Motor neuron (in vitro differentiated cells): ENCODE results near the gene SLC6A19. TPM values are rescaled to one million over a fixed set of nuclear protein-coding genes. Genes with fewer than 3 reads are reported as not detected.
"Not testable (repeated sequence)": the region's sequence is repeated elsewhere in the genome, so short reads cannot be mapped to it uniquely, and the experiment has no call there.

Experiments
- ATAC-seq, 8 experiments: fragments of 200-7000 bp; cut with Tn5 transposase; replicated peaks in 6 of 8; 2 replicates each; pipeline ENCODE4 v1.8.0; 2021; ENCODE audit warnings: mild to moderate bottlenecking in 8 of 8, moderate library complexity in 8 of 8
- H3K27ac ChIP-seq, 2 donors: fragments of 250-450 bp; sonication (Bioruptor Pico); 2 replicates each; pipeline ENCODE4 v1.9.0; 2021; ENCODE audit warnings: antibody characterized with exemption in 2 of 2, mild to moderate bottlenecking in 2 of 2, moderate library complexity in 1 of 2
- H3K4me1 ChIP-seq, 2 donors: fragments of 250-450 bp; sonication (Bioruptor Pico); replicated peaks in 1 of 2; 2 replicates each; pipeline ENCODE4 v1.6.1; 2021; ENCODE audit warnings: antibody characterized with exemption in 2 of 2, mild to moderate bottlenecking in 2 of 2, moderate library complexity in 1 of 2
- H3K4me3 ChIP-seq, 5 donors: fragments of 250-450 bp; sonication (Bioruptor Pico); 2 replicates each; pipeline ENCODE4 v1.9.0; 2021; ENCODE audit warnings: antibody characterized with exemption in 5 of 5, mild to moderate bottlenecking in 5 of 5, moderate library complexity in 4 of 5
- WGBS, 10 experiments: fragments of 450-650 bp; shearing (Covaris generic); methylation state at CpG; one replicate each; pipeline ENCODE4 v1.0.0; 2022; 5-methylcytosine and 5-hydroxymethylcytosine counted together
- in situ Hi-C, 9 experiments: fragments of 400-800 bp; cut with MboI; loops; one replicate each; pipeline ENCODE4 v1.15.0; 2021; ENCODE audit warnings: low sequenced_read_pairs in 9 of 9, low pct_unique_long_range_greater_than_20kb in 2 of 9; ENCODE audit not compliant: unreplicated experiment in 9 of 9
- total RNA-seq, 8 experiments: library from RNA; unstranded; fragments of 300-600 nt; gene quantifications; 2 replicates each; pipeline versions ENCODE4 v1.2.3 to v1.2.4, GENCODE V29; 2022

The SLC6A19 gene
- total RNA-seq, 8 experiments from 2014 or later, result 0.04 to 0.24 (median 0.10) TPM; not detected in 3

DNA sequence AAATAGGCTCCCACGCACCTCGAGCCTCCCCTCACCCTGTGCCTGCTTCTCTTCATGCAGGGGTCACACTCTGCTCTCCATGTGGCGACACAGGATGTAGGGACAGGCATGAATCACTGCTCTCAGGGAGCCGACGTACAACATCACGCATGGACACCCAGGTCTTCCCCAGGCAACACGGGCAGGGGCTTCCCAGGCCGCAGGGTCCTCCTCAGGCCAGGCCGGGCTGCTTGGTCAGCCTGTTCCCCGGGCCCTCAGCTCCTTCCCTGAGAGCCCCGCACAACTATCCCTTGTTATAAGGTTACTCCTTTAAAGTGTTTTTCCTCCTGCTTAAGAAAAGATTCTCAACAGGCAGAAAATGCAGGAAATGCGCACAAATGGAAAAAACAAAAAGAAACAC lies 24.8 kb downstream of the SLC6A19 start:
- in situ Hi-C loops, result no loop called here
- 63 to 83% (median 72%) methylated on average over 1 to 12 of the region's 12 CpGs; no CpG with 5 or more reads in 6 of the 10 experiments for WGBS, 10 experiments
- H3K4me3 ChIP-seq, result no peak overlapping the region
- peak in 1 of 8 experiments; percentile 11 for ATAC-seq
- no peak overlapping the region for H3K27ac ChIP-seq
- H3K4me1 ChIP-seq, result peaks cover 5 to 17% of the 10 kb centered on the region in 2 donors

DNA sequence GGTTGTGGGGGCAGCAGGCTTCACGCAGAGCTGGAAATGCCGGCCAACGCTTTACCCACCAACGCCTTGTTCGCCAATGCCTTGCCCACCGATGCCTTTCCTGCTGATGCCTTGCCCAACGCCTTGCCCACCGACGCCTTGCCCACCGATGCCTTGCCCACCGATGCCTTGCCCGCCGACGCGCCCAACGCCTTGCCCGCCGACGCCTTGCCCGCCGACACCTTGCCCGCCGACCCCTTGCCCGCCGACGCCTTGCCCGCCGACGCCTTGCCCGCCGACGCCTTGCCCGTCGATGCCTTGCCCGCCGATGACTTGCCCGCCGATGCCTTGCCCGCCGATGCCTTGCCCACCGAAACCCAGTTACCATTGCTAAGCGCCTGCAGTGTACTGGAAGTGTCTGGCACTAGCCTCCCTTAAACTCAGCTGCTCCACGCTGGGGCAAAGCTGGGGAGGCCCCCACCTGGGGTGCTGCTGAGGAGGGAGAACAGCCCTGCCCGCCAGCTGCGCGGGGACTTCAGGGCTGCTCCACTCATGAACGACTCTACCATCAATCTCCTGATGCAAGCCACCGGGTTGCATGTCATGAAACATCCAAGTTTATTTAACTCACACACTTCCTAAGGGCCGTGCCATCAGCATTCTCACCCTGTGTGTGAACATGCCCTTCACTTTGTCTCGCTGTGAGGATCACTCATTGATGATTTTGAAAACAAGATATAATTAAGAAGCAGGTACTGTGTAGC lies 25.6 kb downstream of the SLC6A19 start:
- WGBS, 10 experiments, result 0 to 95% (median 50%) methylated on average over 1 to 13 of the region's 50 CpGs; no CpG with 5 or more reads in 3 of the 10 experiments
- in situ Hi-C loops, result no loop called here

DNA sequence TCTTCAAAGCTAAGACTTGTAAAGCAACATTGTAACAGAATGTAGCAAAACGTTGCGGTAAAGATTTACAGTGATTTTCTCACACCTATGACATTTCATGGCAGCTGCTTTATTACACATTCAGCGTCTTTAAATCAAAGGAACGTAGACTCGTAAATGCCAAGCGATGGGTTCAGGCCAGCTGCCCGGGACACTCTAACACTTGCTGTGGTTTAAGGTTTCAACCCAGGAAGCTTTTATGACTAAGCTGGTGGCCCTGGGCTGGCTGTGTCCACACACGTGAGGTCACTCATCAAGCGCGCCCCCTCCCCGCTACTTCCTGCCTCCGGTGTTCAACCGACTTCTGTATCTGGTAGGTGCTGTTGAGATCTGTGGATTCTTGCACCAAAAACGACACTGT lies 26.3 kb downstream of the SLC6A19 start:
- in situ Hi-C loops, result no loop called here
- Histone ChIP-seq H3K27ac (no peak overlapping the region), H3K4me3 (no peak overlapping the region), H3K4me1 (peaks cover 11 to 24% of the 10 kb centered on the region in 2 donors)
- ATAC-seq, result peak in 5 of 8 experiments; percentile 31 to 81 (median 58)
- 6 to 81% (median 43%) methylated on average over 1 to 13 of the region's 14 CpGs for WGBS, 10 experiments

More for the DNA sequence above, 25.6 kb downstream of the SLC6A19 start:
- peak in 5 of 8 experiments; percentile 37 to 82 (median 59) for ATAC-seq
- Histone ChIP-seq H3K4me3 (no peak overlapping the region), H3K27ac (no peak overlapping the region), H3K4me1 (peaks cover 11 to 24% of the 10 kb centered on the region in 2 donors)

DNA sequence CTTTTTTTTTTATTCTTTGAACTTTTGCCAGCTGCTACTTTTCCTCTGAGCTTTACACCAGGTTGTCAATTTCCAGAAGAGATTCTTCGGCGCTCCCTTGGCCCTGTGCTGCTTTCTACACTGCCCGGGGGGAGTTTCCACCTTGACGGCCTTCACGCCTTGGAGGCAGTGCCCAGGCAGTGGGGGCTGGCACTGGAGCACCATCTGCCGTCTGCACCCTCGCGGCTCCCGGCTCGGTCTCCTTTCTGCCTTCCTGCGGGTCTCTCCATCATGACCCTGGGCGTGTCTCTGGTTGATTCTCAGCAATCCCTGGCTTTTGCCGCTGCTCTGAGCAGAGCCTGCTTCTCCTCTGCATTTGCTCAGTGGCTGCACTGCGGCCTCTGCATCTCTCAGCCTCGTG lies 26.7 kb downstream of the SLC6A19 start:
- H3K27ac ChIP-seq, result no peak overlapping the region
- no peak overlapping the region for H3K4me3 ChIP-seq
- ATAC-seq, result peak in 1 of 8 experiments; percentile 14
- in situ Hi-C loops, result no loop called here
- 0 to 79% (median 50%) methylated on average over 1 to 9 of the region's 15 CpGs; no CpG with 5 or more reads in 2 of the 10 experiments for WGBS, 10 experiments
- H3K4me1 ChIP-seq, result peaks cover 11 to 24% of the 10 kb centered on the region in 2 donors

DNA sequence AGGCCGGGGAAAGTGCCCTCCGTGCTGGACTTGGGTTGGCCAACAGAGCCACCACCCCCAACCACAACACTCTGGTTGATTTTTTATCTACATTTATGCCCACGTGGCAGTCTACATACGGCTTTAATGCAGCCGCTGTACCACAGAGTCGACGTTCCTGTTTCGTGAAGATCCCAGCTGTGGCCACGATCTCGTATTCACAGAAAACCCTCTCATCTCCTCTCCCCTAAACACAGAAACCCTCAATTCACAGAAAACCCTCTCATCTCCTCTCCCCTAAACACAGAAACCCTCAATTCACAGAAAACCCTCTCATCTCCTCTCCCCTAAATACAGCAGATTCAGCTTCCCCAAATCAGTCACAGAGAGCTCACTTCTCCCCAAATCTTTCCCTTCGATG lies 27.6 kb downstream of the SLC6A19 start:
- H3K4me3 ChIP-seq, in situ Hi-C loops, H3K27ac ChIP-seq, ATAC-seq: not testable (repeated sequence)
- 55 to 100% (median 81%) methylated on average over 1 to 10 of the region's 11 CpGs; no CpG with 5 or more reads in 1 of the 10 experiments for WGBS, 10 experiments
- H3K4me1 ChIP-seq, result peaks cover 11 to 24% of the 10 kb centered on the region in 2 donors

DNA sequence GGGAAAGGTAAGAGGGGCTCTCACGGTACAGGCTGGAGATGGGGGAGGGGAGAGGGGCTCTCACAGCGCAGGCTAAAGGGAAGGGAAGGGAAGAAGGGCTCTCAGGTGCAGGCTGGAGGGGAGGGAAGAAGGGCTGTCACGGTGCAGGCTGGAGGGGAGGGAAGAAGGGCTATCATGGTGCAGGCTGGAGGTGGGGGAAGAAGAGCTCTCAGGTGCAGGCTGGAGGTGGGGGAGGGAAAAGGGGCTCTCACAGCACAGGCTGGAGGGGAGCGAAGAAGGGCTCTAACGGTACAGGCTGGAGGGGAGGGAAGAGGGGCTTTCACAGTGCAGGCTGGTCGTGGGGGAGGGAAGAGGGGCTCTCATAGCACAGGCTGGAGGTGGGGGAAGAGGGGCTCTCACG lies 28.4 kb downstream of the SLC6A19 start:
- in situ Hi-C loops, result no loop called here

DNA sequence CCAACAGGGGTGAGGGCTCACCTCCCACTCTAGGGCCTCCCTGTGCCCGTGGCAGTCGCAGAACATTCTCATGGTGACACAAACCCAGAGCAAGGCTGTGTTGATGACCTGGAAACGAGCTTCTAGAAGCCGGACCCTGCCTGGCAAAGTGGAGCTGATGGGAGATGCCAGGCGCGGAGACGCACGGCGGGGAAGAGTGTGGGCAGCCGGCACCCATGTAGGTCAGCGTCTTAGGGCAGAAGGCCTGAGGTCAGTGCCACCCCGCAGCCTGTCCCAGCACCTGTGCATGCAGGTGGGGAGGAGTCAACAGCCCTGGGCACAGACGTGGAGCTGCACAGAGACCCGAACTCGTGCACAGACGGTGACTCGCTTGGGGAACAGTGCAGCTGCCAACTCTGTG lies 29.2 kb downstream of the SLC6A19 start:
- Histone ChIP-seq H3K27ac (no peak overlapping the region), H3K4me1 (peaks cover 11 to 24% of the 10 kb centered on the region in 2 donors), H3K4me3 (no peak overlapping the region)
- in situ Hi-C loops, result no loop called here
- ATAC-seq, result no peak
- 94% methylated on average over 6 of the region's 17 CpGs; no CpG with 5 or more reads in 9 of the 10 experiments for WGBS, 10 experiments

More for the DNA sequence above, 28.4 kb downstream of the SLC6A19 start:
- WGBS, 10 experiments, result no CpG with 5 or more reads among the region's 7 CpGs
- H3K27ac ChIP-seq, result no peak overlapping the region
- H3K4me1 ChIP-seq, result peaks cover 11 to 24% of the 10 kb centered on the region in 2 donors
- peak in 4 of 8 experiments; percentile 46 to 68 (median 64) for ATAC-seq
- no peak overlapping the region for H3K4me3 ChIP-seq

DNA sequence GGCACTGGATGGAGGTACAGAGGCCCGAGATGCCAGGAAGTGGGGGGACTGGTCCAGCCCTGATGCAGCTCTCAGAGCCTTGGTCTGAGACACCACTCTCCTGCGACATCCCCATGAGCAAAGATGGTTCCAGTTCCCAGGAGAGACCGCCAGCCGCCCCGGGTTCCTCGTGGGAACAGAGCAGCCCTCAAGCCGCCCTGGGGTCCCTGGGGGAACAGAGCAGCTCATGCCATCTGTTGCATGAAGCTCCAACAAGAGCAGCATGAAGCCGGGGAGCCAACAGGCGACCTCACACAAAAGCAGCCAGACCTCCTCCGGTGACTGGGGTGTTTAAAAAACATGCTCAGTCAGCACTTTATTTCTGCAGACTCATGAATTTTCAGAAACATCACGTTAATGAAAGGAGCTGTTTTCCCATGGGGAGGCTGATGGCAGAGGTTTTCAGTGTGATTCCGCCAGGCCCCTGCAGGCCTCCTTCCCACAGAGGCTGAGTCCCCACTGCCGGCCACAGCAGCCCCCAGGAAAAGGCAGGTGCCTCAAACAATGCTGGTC lies 30.0 kb downstream of the SLC6A19 start:
- WGBS, 10 experiments, result 0 to 80% (median 61%) methylated on average over 1 to 6 of the region's 13 CpGs; no CpG with 5 or more reads in 5 of the 10 experiments
- Histone ChIP-seq H3K4me3 (no peak overlapping the region), H3K27ac (no peak overlapping the region), H3K4me1 (peaks cover 11 to 22% of the 10 kb centered on the region in 2 donors)
- in situ Hi-C loops, result no loop called here
- ATAC-seq, result peak in 2 of 8 experiments; percentile 42 to 46

DNA sequence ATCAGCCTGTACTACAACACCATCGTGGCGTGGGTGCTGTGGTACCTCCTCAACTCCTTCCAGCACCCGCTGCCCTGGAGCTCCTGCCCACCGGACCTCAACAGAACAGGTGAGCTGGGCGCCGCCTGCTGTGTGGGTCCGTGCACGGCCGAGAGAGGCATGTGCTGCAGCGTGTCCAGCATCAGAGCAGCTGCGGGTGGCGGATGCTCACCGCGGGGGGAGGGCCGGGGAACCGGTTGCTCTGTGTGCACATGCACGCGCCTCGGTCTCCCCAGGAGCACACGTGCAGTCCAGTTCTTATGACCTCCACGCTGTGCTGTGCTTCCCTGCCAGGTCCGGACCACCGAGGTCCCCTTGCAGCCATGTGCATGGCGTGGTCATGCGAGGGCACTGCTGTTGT lies 31.4 kb downstream of the SLC6A19 start:
- no peak overlapping the region for H3K27ac ChIP-seq
- peaks cover 7 to 14% of the 10 kb centered on the region in 2 donors for H3K4me1 ChIP-seq
- no peak for ATAC-seq
- no peak overlapping the region for H3K4me3 ChIP-seq
- in situ Hi-C loops, result no loop called here
- WGBS, 10 experiments, result 80 to 100% (median 96%) methylated on average over 1 to 5 of the region's 25 CpGs; no CpG with 5 or more reads in 6 of the 10 experiments

DNA sequence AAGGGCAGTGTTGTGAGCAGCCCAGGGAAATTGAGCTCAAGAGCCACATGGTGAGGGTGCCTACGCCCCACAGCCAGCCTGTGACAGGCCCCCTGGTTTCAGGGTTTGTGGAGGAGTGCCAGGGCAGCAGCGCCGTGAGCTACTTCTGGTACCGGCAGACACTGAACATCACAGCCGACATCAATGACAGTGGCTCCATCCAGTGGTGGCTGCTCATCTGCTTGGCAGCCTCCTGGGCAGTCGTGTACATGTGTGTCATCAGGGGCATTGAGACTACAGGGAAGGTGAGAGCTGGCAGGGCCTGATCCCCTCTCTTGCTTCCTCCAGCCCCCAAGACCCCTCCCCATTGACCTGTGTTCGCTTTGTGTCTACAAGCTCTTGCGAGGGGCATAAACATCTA lies 34.0 kb downstream of the SLC6A19 start:
- WGBS, 10 experiments, result 60 to 100% (median 82%) methylated on average over 1 to 3 of the region's 8 CpGs; no CpG with 5 or more reads in 6 of the 10 experiments
- peaks cover 7 to 12% of the 10 kb centered on the region in 2 donors for H3K4me1 ChIP-seq
- in situ Hi-C loops, result no loop called here
- no peak for ATAC-seq
- H3K4me3 ChIP-seq, result no peak overlapping the region
- no peak overlapping the region for H3K27ac ChIP-seq

DNA sequence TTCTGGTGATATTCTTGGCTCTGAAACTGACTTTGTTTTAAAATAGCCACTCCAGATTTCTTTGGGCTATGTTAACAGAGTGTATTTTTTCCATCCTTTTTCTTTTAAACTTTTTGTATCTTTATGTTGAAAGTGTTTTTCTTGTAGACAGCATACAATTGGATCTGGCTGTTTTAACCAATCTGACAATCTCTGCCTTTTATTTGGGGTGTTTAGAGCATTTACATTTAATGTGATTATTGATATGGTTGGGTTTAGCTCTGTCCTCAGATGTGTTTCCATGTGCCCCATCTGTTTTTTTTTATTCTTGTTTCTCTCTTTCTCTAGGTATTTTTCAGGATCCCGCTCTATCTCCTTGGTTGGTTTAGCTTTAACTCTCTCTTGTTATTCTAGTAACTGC lies 34.4 kb downstream of the SLC6A19 start:
- in situ Hi-C loops, result no loop called here
- no peak for ATAC-seq

DNA sequence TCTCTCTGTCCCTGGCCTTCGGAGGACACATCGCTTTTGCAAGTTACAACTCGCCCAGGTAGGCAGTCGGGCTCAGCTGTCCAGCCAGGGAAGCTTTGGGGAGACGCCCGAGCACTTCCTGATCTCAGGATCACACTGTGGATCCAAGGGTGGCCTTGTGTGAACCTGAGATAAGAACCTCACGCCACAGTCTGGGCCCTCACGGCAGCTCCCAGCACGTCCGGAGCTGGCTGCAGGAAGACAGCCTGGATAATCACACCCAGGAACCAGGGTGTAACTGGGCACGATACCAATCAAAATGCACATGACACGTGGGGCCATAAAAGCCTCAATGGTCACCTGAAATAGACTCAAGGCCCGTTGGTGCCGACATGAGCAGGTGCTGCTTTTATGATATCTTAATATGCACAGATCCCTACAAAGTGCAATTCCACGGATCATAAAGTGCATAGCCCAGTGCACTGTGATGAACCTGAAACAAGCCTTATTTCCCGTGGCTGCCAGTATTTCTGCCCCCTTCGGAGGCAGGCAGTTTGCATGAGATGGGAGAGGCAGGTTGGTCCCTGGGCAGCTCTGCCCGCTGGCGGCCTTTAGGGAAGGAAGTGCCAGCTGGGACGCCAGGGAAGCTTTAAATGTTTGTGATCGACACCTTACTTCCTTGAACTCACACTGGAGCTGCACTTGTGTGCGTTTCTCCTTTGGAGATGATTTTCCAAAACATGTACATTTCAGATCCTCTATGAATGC lies 38.3 kb downstream of the SLC6A19 start:
- 8 to 100% (median 75%) methylated on average over 1 to 13 of the region's 22 CpGs; no CpG with 5 or more reads in 1 of the 10 experiments for WGBS, 10 experiments
- in situ Hi-C loops, result no loop called here
- Histone ChIP-seq H3K27ac (no peak overlapping the region), H3K4me1 (peaks cover 6 to 11% of the 10 kb centered on the region in 2 donors), H3K4me3 (no peak overlapping the region)
- no peak for ATAC-seq

More for the DNA sequence above, 34.4 kb downstream of the SLC6A19 start:
- H3K4me3 ChIP-seq, result no peak overlapping the region
- WGBS, 10 experiments, result 38 to 100% (median 83%) methylated on average over 1 of the region's 1 CpG
- H3K4me1 ChIP-seq, result peaks cover 7 to 10% of the 10 kb centered on the region in 2 donors
- H3K27ac ChIP-seq, result no peak overlapping the region
